Measurements from ENCODE around the gene BIN1.

BIN1 gene

GRCh38 chr2:127081826-127082633 lies 24.9 kb downstream of the BIN1 start:
- no peaks in the 10 kb centered on the region for H3K27me3 Mint-ChIP-seq
- peak overlapping the region; percentile 88 for H3K27ac Mint-ChIP-seq
- H3K36me3 Mint-ChIP-seq (ENCODE audit: low read depth) = no peaks in the 10 kb centered on the region
- H3K4me3 Mint-ChIP-seq = peak overlapping the region; percentile 88
- H3K9me3 Mint-ChIP-seq = no peaks in the 10 kb centered on the region
- peaks cover 90% of the 10 kb centered on the region for H3K4me1 Mint-ChIP-seq (ENCODE audit: low read depth)

GRCh38 chr2:127080938-127081755 lies 25.8 kb downstream of the BIN1 start:
- Mint-ChIP-seq H3K4me3 (peak overlapping the region; percentile 88), H3K9me3 (no peaks in the 10 kb centered on the region), H3K27ac (peak overlapping the region; percentile 94), H3K36me3 (ENCODE audit: low read depth) (peaks cover 3% of the 10 kb centered on the region), H3K27me3 (no peaks in the 10 kb centered on the region), H3K4me1 (ENCODE audit: low read depth) (peaks cover 88% of the 10 kb centered on the region)

- peaks cover 3% of the 10 kb centered on the region for H3K36me3 Mint-ChIP-seq (ENCODE audit: low read depth)
- H3K27ac Mint-ChIP-seq = peak overlapping the region; percentile 94
- no peaks in the 10 kb centered on the region for H3K27me3 Mint-ChIP-seq
- no peaks in the 10 kb centered on the region for H3K9me3 Mint-ChIP-seq
- peak overlapping the region; percentile 88 for H3K4me3 Mint-ChIP-seq
- peaks cover 83% of the 10 kb centered on the region for H3K4me1 Mint-ChIP-seq (ENCODE audit: low read depth)
Observed at GRCh38 chr2:127080226-127080937, 26.6 kb downstream of the BIN1 start.

GRCh38 chr2:127079358-127079920 lies 27.5 kb downstream of the BIN1 start:
- Mint-ChIP-seq H3K27ac (peak overlapping the region; percentile 94), H3K9me3 (no peaks in the 10 kb centered on the region), H3K4me3 (peak overlapping the region; percentile 88), H3K36me3 (ENCODE audit: low read depth) (peaks cover 3% of the 10 kb centered on the region), H3K4me1 (ENCODE audit: low read depth) (peaks cover 74% of the 10 kb centered on the region), H3K27me3 (no peaks in the 10 kb centered on the region)

GRCh38 chr2:127078666-127079270 lies 28.2 kb downstream of the BIN1 start:
- Mint-ChIP-seq H3K9me3 (no peaks in the 10 kb centered on the region), H3K27ac (peak overlapping the region; percentile 94), H3K27me3 (no peaks in the 10 kb centered on the region), H3K4me1 (ENCODE audit: low read depth) (peaks cover 67% of the 10 kb centered on the region), H3K36me3 (ENCODE audit: low read depth) (peaks cover 3% of the 10 kb centered on the region), H3K4me3 (peak overlapping the region; percentile 88)

GRCh38 chr2:127078028-127078427 lies 28.9 kb downstream of the BIN1 start:
- H3K27me3 Mint-ChIP-seq = no peaks in the 10 kb centered on the region
- H3K9me3 Mint-ChIP-seq = no peaks in the 10 kb centered on the region
- H3K27ac Mint-ChIP-seq = peak overlapping the region; percentile 94
- H3K4me1 Mint-ChIP-seq (ENCODE audit: low read depth) = peaks cover 60% of the 10 kb centered on the region
- peak overlapping the region; percentile 62 for H3K4me3 Mint-ChIP-seq
- peaks cover 3% of the 10 kb centered on the region for H3K36me3 Mint-ChIP-seq (ENCODE audit: low read depth)

GRCh38 chr2:127076924-127077323 lies 30.0 kb downstream of the BIN1 start:
- Mint-ChIP-seq H3K4me1 (ENCODE audit: low read depth) (peaks cover 52% of the 10 kb centered on the region), H3K36me3 (ENCODE audit: low read depth) (peaks cover 10% of the 10 kb centered on the region), H3K9me3 (no peaks in the 10 kb centered on the region), H3K4me3 (no peak overlapping the region), H3K27me3 (no peaks in the 10 kb centered on the region), H3K27ac (peak overlapping the region; percentile 54)

GRCh38 chr2:127076290-127076689 lies 30.7 kb downstream of the BIN1 start:
- no peaks in the 10 kb centered on the region for H3K27me3 Mint-ChIP-seq
- peaks cover 49% of the 10 kb centered on the region for H3K4me1 Mint-ChIP-seq (ENCODE audit: low read depth)
- no peaks in the 10 kb centered on the region for H3K9me3 Mint-ChIP-seq
- H3K36me3 Mint-ChIP-seq (ENCODE audit: low read depth) = peaks cover 10% of the 10 kb centered on the region
- peak overlapping the region; percentile 61 for H3K27ac Mint-ChIP-seq
- no peak overlapping the region for H3K4me3 Mint-ChIP-seq

- H3K27ac Mint-ChIP-seq = no peak overlapping the region
- no peak overlapping the region for H3K4me3 Mint-ChIP-seq
- no peaks in the 10 kb centered on the region for H3K27me3 Mint-ChIP-seq
- no peaks in the 10 kb centered on the region for H3K9me3 Mint-ChIP-seq
- peaks cover 46% of the 10 kb centered on the region for H3K4me1 Mint-ChIP-seq (ENCODE audit: low read depth)
- peaks cover 14% of the 10 kb centered on the region for H3K36me3 Mint-ChIP-seq (ENCODE audit: low read depth)
Observed at GRCh38 chr2:127075821-127076220, 31.1 kb downstream of the BIN1 start.

GRCh38 chr2:127074936-127075335 lies 32.0 kb downstream of the BIN1 start:
- H3K4me1 Mint-ChIP-seq (ENCODE audit: low read depth) = peaks cover 40% of the 10 kb centered on the region
- peaks cover 17% of the 10 kb centered on the region for H3K36me3 Mint-ChIP-seq (ENCODE audit: low read depth)
- no peak overlapping the region for H3K4me3 Mint-ChIP-seq
- peak overlapping the region; percentile 72 for H3K27ac Mint-ChIP-seq
- H3K27me3 Mint-ChIP-seq = no peaks in the 10 kb centered on the region
- no peaks in the 10 kb centered on the region for H3K9me3 Mint-ChIP-seq

GRCh38 chr2:127074358-127074757 lies 32.6 kb downstream of the BIN1 start:
- Mint-ChIP-seq H3K36me3 (ENCODE audit: low read depth) (peaks cover 18% of the 10 kb centered on the region), H3K9me3 (no peaks in the 10 kb centered on the region), H3K27me3 (no peaks in the 10 kb centered on the region), H3K4me3 (no peak overlapping the region), H3K27ac (no peak overlapping the region), H3K4me1 (ENCODE audit: low read depth) (peaks cover 36% of the 10 kb centered on the region)

- H3K4me3 Mint-ChIP-seq = no peak overlapping the region
- H3K27ac Mint-ChIP-seq = no peak overlapping the region
- H3K27me3 Mint-ChIP-seq = no peaks in the 10 kb centered on the region
- H3K36me3 Mint-ChIP-seq (ENCODE audit: low read depth) = peaks cover 21% of the 10 kb centered on the region
- H3K9me3 Mint-ChIP-seq = no peaks in the 10 kb centered on the region
- H3K4me1 Mint-ChIP-seq (ENCODE audit: low read depth) = peaks cover 27% of the 10 kb centered on the region
Observed at GRCh38 chr2:127072970-127073369, 34.0 kb downstream of the BIN1 start.

- Mint-ChIP-seq H3K27ac (no peak overlapping the region), H3K9me3 (no peaks in the 10 kb centered on the region), H3K4me1 (ENCODE audit: low read depth) (peaks cover 26% of the 10 kb centered on the region), H3K4me3 (no peak overlapping the region), H3K27me3 (no peaks in the 10 kb centered on the region), H3K36me3 (ENCODE audit: low read depth) (peaks cover 25% of the 10 kb centered on the region)
Observed at GRCh38 chr2:127072396-127072795, 34.6 kb downstream of the BIN1 start.

GRCh38 chr2:127071901-127072328 lies 35.0 kb downstream of the BIN1 start:
- Mint-ChIP-seq H3K27ac (no peak overlapping the region), H3K4me1 (ENCODE audit: low read depth) (peaks cover 22% of the 10 kb centered on the region), H3K27me3 (no peaks in the 10 kb centered on the region), H3K4me3 (no peak overlapping the region), H3K9me3 (no peaks in the 10 kb centered on the region), H3K36me3 (ENCODE audit: low read depth) (peaks cover 25% of the 10 kb centered on the region)

Data from stimulated activated naive CD8-positive, alpha-beta T cell treated with anti-CD3 and anti-CD28 coated beads, Interleukin-15, Interleukin-2, amounts not matched to agents 100 ng/mL and 50 ng/mL, for 24 hours (primary cell).